ENCODE results near the gene CAMK2D. TPM values are rescaled to one million over a fixed set of nuclear protein-coding genes. Genes with fewer than 3 reads are reported as not detected.

Gene CAMK2D
- total RNA-seq, 2 experiments from 2014 or later = 29.9 to 32.9 TPM

GRCh38 chr4:113645288-113645687, 116.2 kb downstream of the CAMK2D start:
- ATAC-seq (ENCODE audit: poor library complexity) = no peak
- Histone ChIP-seq H3K27me3 (ENCODE audit: control insufficient read depth in 1 of 2, insufficient read depth in 2 of 2, low read length in 2 of 2) (no peaks in the 10 kb centered on the region), H3K4me1 (ENCODE audit: insufficient read depth, low read length) (no peaks in the 10 kb centered on the region), H3K9me3 (ENCODE audit: control insufficient read depth in 1 of 2, insufficient read depth in 1 of 2, low read length in 2 of 2) (no peaks in the 10 kb centered on the region), H3K36me3 (ENCODE audit: insufficient read depth, low read length) (no peaks in the 10 kb centered on the region), H3K4me3 (ENCODE audit: low read length) (no peak overlapping the region), H3K27ac (ENCODE audit: low read depth in 1 of 2, low read length in 2 of 2) (no peak overlapping the region)
- Mint-ChIP-seq H3K4me1 (ENCODE audit: low read depth) (peaks cover 43% of the 10 kb centered on the region), H3K27ac (no peak overlapping the region), H3K36me3 (ENCODE audit: low read depth) (peaks cover 30% of the 10 kb centered on the region), H3K4me3 (no peak overlapping the region), H3K27me3 (no peaks in the 10 kb centered on the region), H3K9me3 (no peaks in the 10 kb centered on the region)
- TF ChIP-seq CTCF (IDR thresholded peaks at IDR 0.05) = no peak
- ChIA-PET CTCF (interaction anchor here (1.1 to 2.6 kb wide), 2 partner anchors 12 to 28 kb away, joined by 3 to 8 read pairs; no protein-coding TSS in a partner anchor), POLR2A (interaction anchor here (0.7 kb wide), 1 partner anchor 81 kb away, joined by 3 read pairs; no protein-coding TSS in a partner anchor)
- DNase-seq = no peak
- intact Hi-C loops (cut with DNase I, micrococcal nuclease) = no loop called here

GRCh38 chr4:113644398-113644797, 117.1 kb downstream of the CAMK2D start:
- ChIA-PET CTCF (interaction anchor here (1.0 to 2.6 kb wide), 3 partner anchors 11 to 29 kb away, joined by 3 to 8 read pairs (median 3); no protein-coding TSS in a partner anchor), POLR2A (interaction anchor here (0.7 kb wide), 1 partner anchor 8 kb away, joined by 3 read pairs; no protein-coding TSS in a partner anchor)

GRCh38 chr4:113643505-113643904, 118.0 kb downstream of the CAMK2D start:
- no peaks in the 10 kb centered on the region for H3K27me3 ChIP-seq (ENCODE audit: control insufficient read depth in 1 of 2, insufficient read depth in 2 of 2, low read length in 2 of 2)
- ATAC-seq (ENCODE audit: poor library complexity) (no peak), DNase-seq (no peak)
- Mint-ChIP-seq H3K27me3 (no peaks in the 10 kb centered on the region), H3K27ac (no peak overlapping the region), H3K36me3 (ENCODE audit: low read depth) (peaks cover 18% of the 10 kb centered on the region), H3K9me3 (no peaks in the 10 kb centered on the region), H3K4me1 (ENCODE audit: low read depth) (peaks cover 53% of the 10 kb centered on the region), H3K4me3 (no peak overlapping the region)
- TF ChIP-seq CTCF (IDR thresholded peaks at IDR 0.05) = no peak
- H3K27ac ChIP-seq (ENCODE audit: low read depth in 1 of 2, low read length in 2 of 2) = no peak overlapping the region
- no peaks in the 10 kb centered on the region for H3K36me3 ChIP-seq (ENCODE audit: insufficient read depth, low read length)
- POLR2A ChIA-PET = no interaction called here
- H3K4me1 ChIP-seq (ENCODE audit: insufficient read depth, low read length) = peaks cover 3% of the 10 kb centered on the region
- no peaks in the 10 kb centered on the region for H3K9me3 ChIP-seq (ENCODE audit: control insufficient read depth in 1 of 2, insufficient read depth in 1 of 2, low read length in 2 of 2)
- CTCF ChIA-PET = interaction anchor here (1.0 kb wide), 1 partner anchor 15 kb away, joined by 3 read pairs; no protein-coding TSS in a partner anchor
- intact Hi-C loops (cut with DNase I, micrococcal nuclease) = no loop called here
- no peak overlapping the region for H3K4me3 ChIP-seq (ENCODE audit: low read length)

More at GRCh38 chr4:113644398-113644797, 117.1 kb downstream of the CAMK2D start:
- H3K4me3 Mint-ChIP-seq = no peak overlapping the region
- Histone ChIP-seq H3K4me1 (ENCODE audit: insufficient read depth, low read length) (peaks cover 1% of the 10 kb centered on the region), H3K9me3 (ENCODE audit: control insufficient read depth in 1 of 2, insufficient read depth in 1 of 2, low read length in 2 of 2) (no peaks in the 10 kb centered on the region), H3K27ac (ENCODE audit: low read depth in 1 of 2, low read length in 2 of 2) (no peak overlapping the region), H3K27me3 (ENCODE audit: control insufficient read depth in 1 of 2, insufficient read depth in 2 of 2, low read length in 2 of 2) (no peaks in the 10 kb centered on the region), H3K36me3 (ENCODE audit: insufficient read depth, low read length) (no peaks in the 10 kb centered on the region), H3K4me3 (ENCODE audit: low read length) (no peak overlapping the region)
- H3K36me3 Mint-ChIP-seq (ENCODE audit: low read depth) = peaks cover 27% of the 10 kb centered on the region
- peaks cover 52% of the 10 kb centered on the region for H3K4me1 Mint-ChIP-seq (ENCODE audit: low read depth)
- TF ChIP-seq CTCF (IDR thresholded peaks at IDR 0.05) = no peak
- no peak overlapping the region for H3K27ac Mint-ChIP-seq
- no peaks in the 10 kb centered on the region for H3K9me3 Mint-ChIP-seq
- DNase-seq = no peak
- H3K27me3 Mint-ChIP-seq = no peaks in the 10 kb centered on the region
- no peak for ATAC-seq (ENCODE audit: poor library complexity)
- intact Hi-C loops (cut with DNase I, micrococcal nuclease) = no loop called here

Measured in CD4-positive, alpha-beta T cell (primary cell).